ENCODE measurements around the gene B3GNT9.

The B3GNT9 gene

GRCh38 chr16:67179421-67180080 lies 28.8 kb upstream of the B3GNT9 start:
- H3K4me3 ChIP-seq (ENCODE audit: insufficient read depth, low read depth, low read length, poor library complexity, severe bottlenecking): no peak overlapping the region
- H3K36me3 ChIP-seq (ENCODE audit: control insufficient read depth, insufficient read depth, low read length): no peaks in the 10 kb centered on the region
- no peak for DNase-seq
- H3K4me1 ChIP-seq (ENCODE audit: control insufficient read depth, insufficient read depth, low read length, poor library complexity, severe bottlenecking): peaks cover 15% of the 10 kb centered on the region
- no peak overlapping the region for H3K27ac ChIP-seq (ENCODE audit: insufficient read depth, low read length, poor library complexity, severe bottlenecking)
- H3K27me3 ChIP-seq (replicated peaks; ENCODE audit: control insufficient read depth, insufficient read depth, low read length, poor library complexity, severe bottlenecking): no peaks in the 10 kb centered on the region
- no peaks in the 10 kb centered on the region for H3K9me3 ChIP-seq (ENCODE audit: control insufficient read depth, low read length)

GRCh38 chr16:67177743-67178699 lies 27.2 kb upstream of the B3GNT9 start:
- Histone ChIP-seq H3K9me3 (ENCODE audit: control insufficient read depth, low read length) (no peaks in the 10 kb centered on the region), H3K27ac (ENCODE audit: insufficient read depth, low read length, poor library complexity, severe bottlenecking) (no peak overlapping the region), H3K36me3 (ENCODE audit: control insufficient read depth, insufficient read depth, low read length) (no peaks in the 10 kb centered on the region), H3K4me3 (ENCODE audit: insufficient read depth, low read depth, low read length, poor library complexity, severe bottlenecking) (peak overlapping the region; percentile 42), H3K27me3 (replicated peaks; ENCODE audit: control insufficient read depth, insufficient read depth, low read length, poor library complexity, severe bottlenecking) (no peaks in the 10 kb centered on the region), H3K4me1 (ENCODE audit: control insufficient read depth, insufficient read depth, low read length, poor library complexity, severe bottlenecking) (peaks cover 26% of the 10 kb centered on the region)
- DNase-seq: peak; percentile 53 to 59 (median 59)

- H3K9me3 ChIP-seq (ENCODE audit: control insufficient read depth, low read length): no peaks in the 10 kb centered on the region
Measured at GRCh38 chr16:67176662-67177061, 25.9 kb upstream of the B3GNT9 start.

GRCh38 chr16:67174706-67175231 lies 24.0 kb upstream of the B3GNT9 start:
- Histone ChIP-seq H3K27me3 (replicated peaks; ENCODE audit: control insufficient read depth, insufficient read depth, low read length, poor library complexity, severe bottlenecking) (peaks cover 2% of the 10 kb centered on the region), H3K36me3 (ENCODE audit: control insufficient read depth, insufficient read depth, low read length) (no peaks in the 10 kb centered on the region), H3K27ac (ENCODE audit: insufficient read depth, low read length, poor library complexity, severe bottlenecking) (no peak overlapping the region), H3K9me3 (ENCODE audit: control insufficient read depth, low read length) (no peaks in the 10 kb centered on the region), H3K4me1 (ENCODE audit: control insufficient read depth, insufficient read depth, low read length, poor library complexity, severe bottlenecking) (peaks cover 35% of the 10 kb centered on the region), H3K4me3 (ENCODE audit: insufficient read depth, low read depth, low read length, poor library complexity, severe bottlenecking) (peak overlapping the region; percentile 33)
- DNase-seq: no peak

More at GRCh38 chr16:67176662-67177061, 25.9 kb upstream of the B3GNT9 start:
- Histone ChIP-seq H3K27ac (ENCODE audit: insufficient read depth, low read length, poor library complexity, severe bottlenecking) (no peak overlapping the region), H3K36me3 (ENCODE audit: control insufficient read depth, insufficient read depth, low read length) (no peaks in the 10 kb centered on the region), H3K4me3 (ENCODE audit: insufficient read depth, low read depth, low read length, poor library complexity, severe bottlenecking) (no peak overlapping the region), H3K4me1 (ENCODE audit: control insufficient read depth, insufficient read depth, low read length, poor library complexity, severe bottlenecking) (peaks cover 26% of the 10 kb centered on the region), H3K27me3 (replicated peaks; ENCODE audit: control insufficient read depth, insufficient read depth, low read length, poor library complexity, severe bottlenecking) (no peaks in the 10 kb centered on the region)
- no peak for DNase-seq

- no peaks in the 10 kb centered on the region for H3K9me3 ChIP-seq (ENCODE audit: control insufficient read depth, low read length)
- peak; percentile 47 to 63 (median 63) for DNase-seq
- peak overlapping the region; percentile 33 for H3K4me3 ChIP-seq (ENCODE audit: insufficient read depth, low read depth, low read length, poor library complexity, severe bottlenecking)
- H3K27ac ChIP-seq (ENCODE audit: insufficient read depth, low read length, poor library complexity, severe bottlenecking): no peak overlapping the region
- H3K36me3 ChIP-seq (ENCODE audit: control insufficient read depth, insufficient read depth, low read length): no peaks in the 10 kb centered on the region
- H3K27me3 ChIP-seq (replicated peaks; ENCODE audit: control insufficient read depth, insufficient read depth, low read length, poor library complexity, severe bottlenecking): peaks cover 6% of the 10 kb centered on the region
- peaks cover 40% of the 10 kb centered on the region for H3K4me1 ChIP-seq (ENCODE audit: control insufficient read depth, insufficient read depth, low read length, poor library complexity, severe bottlenecking)
Measured at GRCh38 chr16:67173808-67174705, 23.3 kb upstream of the B3GNT9 start.

- peaks cover 6% of the 10 kb centered on the region for H3K27me3 ChIP-seq (replicated peaks; ENCODE audit: control insufficient read depth, insufficient read depth, low read length, poor library complexity, severe bottlenecking)
- no peak overlapping the region for H3K27ac ChIP-seq (ENCODE audit: insufficient read depth, low read length, poor library complexity, severe bottlenecking)
- peaks cover 40% of the 10 kb centered on the region for H3K4me1 ChIP-seq (ENCODE audit: control insufficient read depth, insufficient read depth, low read length, poor library complexity, severe bottlenecking)
- H3K4me3 ChIP-seq (ENCODE audit: insufficient read depth, low read depth, low read length, poor library complexity, severe bottlenecking): no peak overlapping the region
- H3K36me3 ChIP-seq (ENCODE audit: control insufficient read depth, insufficient read depth, low read length): no peaks in the 10 kb centered on the region
- no peak for DNase-seq
- no peaks in the 10 kb centered on the region for H3K9me3 ChIP-seq (ENCODE audit: control insufficient read depth, low read length)
Measured at GRCh38 chr16:67173323-67173722, 22.5 kb upstream of the B3GNT9 start.

GRCh38 chr16:67170949-67171649 lies 20.3 kb upstream of the B3GNT9 start:
- Histone ChIP-seq H3K27me3 (replicated peaks; ENCODE audit: control insufficient read depth, insufficient read depth, low read length, poor library complexity, severe bottlenecking) (peaks cover 20% of the 10 kb centered on the region), H3K27ac (ENCODE audit: insufficient read depth, low read length, poor library complexity, severe bottlenecking) (no peak overlapping the region), H3K4me1 (ENCODE audit: control insufficient read depth, insufficient read depth, low read length, poor library complexity, severe bottlenecking) (peaks cover 35% of the 10 kb centered on the region)

GRCh38 chr16:67170168-67170948 lies 19.6 kb upstream of the B3GNT9 start, which contains the start of gene NOL3:
Gene NOL3, plus strand, starts transcription at chr16:67170538.
- H3K27ac ChIP-seq (ENCODE audit: insufficient read depth, low read length, poor library complexity, severe bottlenecking): no peak within 1 kb of the TSS
- peak within 1 kb of the TSS; percentile 16 for H3K4me3 ChIP-seq (ENCODE audit: insufficient read depth, low read depth, low read length, poor library complexity, severe bottlenecking)
- H3K9me3 ChIP-seq (ENCODE audit: control insufficient read depth, low read length): no peaks in the 10 kb centered on the region
- peaks cover 26% of the 10 kb centered on the region for H3K27me3 ChIP-seq (replicated peaks; ENCODE audit: control insufficient read depth, insufficient read depth, low read length, poor library complexity, severe bottlenecking)
- DNase-seq: no peak
- H3K4me1 ChIP-seq (ENCODE audit: control insufficient read depth, insufficient read depth, low read length, poor library complexity, severe bottlenecking): peaks cover 42% of the 10 kb centered on the region
- no peaks in the 10 kb centered on the region for H3K36me3 ChIP-seq (ENCODE audit: control insufficient read depth, insufficient read depth, low read length)

More at GRCh38 chr16:67170949-67171649, 20.3 kb upstream of the B3GNT9 start:
- DNase-seq: no peak
- Histone ChIP-seq H3K4me3 (ENCODE audit: insufficient read depth, low read depth, low read length, poor library complexity, severe bottlenecking) (no peak overlapping the region), H3K9me3 (ENCODE audit: control insufficient read depth, low read length) (no peaks in the 10 kb centered on the region), H3K36me3 (ENCODE audit: control insufficient read depth, insufficient read depth, low read length) (no peaks in the 10 kb centered on the region)
